Measurements from ENCODE around the gene EVX2. TPM values are rescaled to one million over a fixed set of nuclear protein-coding genes. Genes with fewer than 3 reads are reported as not detected.
A peak's percentile ranks its signal among the peaks of the same experiment; 100 is the strongest.

Gene EVX2
- total RNA-seq, 2 donors from 2014 or later: 1.2 to 1.6 TPM

- H3K4me3 ChIP-seq: no peak overlapping the region
Observed at GRCh38 chr2:176110415-176111308, 26.9 kb upstream of the EVX2 start.

GRCh38 chr2:176109946-176110345, 26.2 kb upstream of the EVX2 start:
- Histone ChIP-seq H3K4me1 (replicated peaks) (no peaks in the 10 kb centered on the region), H3K27ac (peak overlapping the region in 1 of 2 donors; percentile 78), H3K36me3 (no peaks in the 10 kb centered on the region), H3K4me3 (peak overlapping the region in 1 of 2 donors; percentile 46), H3K27me3 (replicated peaks; ENCODE audit: insufficient read depth) (peaks cover 19% of the 10 kb centered on the region), H3K9me3 (no peaks in the 10 kb centered on the region)
- intact Hi-C loops (cut with DNase I): no loop called here
- TF ChIP-seq CTCF (IDR thresholded peaks at IDR 0.05): no peak
- TF ChIP-seq POLR2AphosphoS5 (IDR thresholded peaks at IDR 0.05): no peak
- no peak for TF ChIP-seq POLR2A (IDR thresholded peaks at IDR 0.05)
- DNase-seq (ENCODE audit: low spot score): no peak
- 37% methylated on average over 4 of the region's 4 CpGs for WGBS

More at GRCh38 chr2:176110415-176111308, 26.9 kb upstream of the EVX2 start:
- Histone ChIP-seq H3K9me3 (no peaks in the 10 kb centered on the region), H3K27me3 (replicated peaks; ENCODE audit: insufficient read depth) (peaks cover 17% of the 10 kb centered on the region), H3K27ac (no peak overlapping the region), H3K4me1 (replicated peaks) (no peaks in the 10 kb centered on the region), H3K36me3 (no peaks in the 10 kb centered on the region)
- intact Hi-C loops (cut with DNase I): no loop called here
- TF ChIP-seq POLR2A (IDR thresholded peaks at IDR 0.05) (no peak), POLR2AphosphoS5 (IDR thresholded peaks at IDR 0.05) (no peak), CTCF (IDR thresholded peaks at IDR 0.05) (no peak)
- no peak for DNase-seq (ENCODE audit: low spot score)
- WGBS: 31% methylated on average over 7 of the region's 7 CpGs

- Histone ChIP-seq H3K4me3 (peak overlapping the region; percentile 28 to 46), H3K4me1 (replicated peaks) (no peaks in the 10 kb centered on the region), H3K9me3 (no peaks in the 10 kb centered on the region), H3K27me3 (replicated peaks; ENCODE audit: insufficient read depth) (peaks cover 25% of the 10 kb centered on the region), H3K27ac (peak overlapping the region; percentile 68 to 78), H3K36me3 (no peaks in the 10 kb centered on the region)
- no peak for TF ChIP-seq POLR2A (IDR thresholded peaks at IDR 0.05)
- no peak for TF ChIP-seq CTCF (IDR thresholded peaks at IDR 0.05)
- no peak for TF ChIP-seq POLR2AphosphoS5 (IDR thresholded peaks at IDR 0.05)
- 46% methylated on average over 26 of the region's 26 CpGs for WGBS
- DNase-seq (ENCODE audit: low spot score): no peak
- intact Hi-C loops (cut with DNase I): no loop called here
Observed at GRCh38 chr2:176109192-176109901, 25.6 kb upstream of the EVX2 start.

GRCh38 chr2:176107731-176108181, 24.0 kb upstream of the EVX2 start:
- peak overlapping the region; percentile 68 to 78 for H3K27ac ChIP-seq
- H3K36me3 ChIP-seq: no peaks in the 10 kb centered on the region
- DNase-seq (ENCODE audit: low spot score): peak; percentile 4
- H3K4me3 ChIP-seq: peak overlapping the region; percentile 28 to 46
- no peak for TF ChIP-seq POLR2A (IDR thresholded peaks at IDR 0.05)
- no peak for TF ChIP-seq CTCF (IDR thresholded peaks at IDR 0.05)
- no peak for TF ChIP-seq POLR2AphosphoS5 (IDR thresholded peaks at IDR 0.05)
- WGBS: 1% methylated on average over 19 of the region's 59 CpGs
- peaks cover 25% of the 10 kb centered on the region for H3K27me3 ChIP-seq (replicated peaks; ENCODE audit: insufficient read depth)
- no peaks in the 10 kb centered on the region for H3K9me3 ChIP-seq
- intact Hi-C loops (cut with DNase I): no loop called here
- H3K4me1 ChIP-seq (replicated peaks): no peaks in the 10 kb centered on the region

Data from prostate gland (tissue), 2 donors.